Esophagus squamous epithelium (tissue), 4 donors: Measurements from ENCODE around the gene DARS1.

Source experiments
- CTCF ChIP-seq, 6 experiments: fragments of 450-650 bp in 4 of 6; fragments of 200-600 bp in 2 of 6; sonication (generic) in 2 of 6; IDR thresholded peaks; one replicate each; pipeline ENCODE4 v1.5.1; 2016 to 2019; ENCODE audit warnings: antibody characterized with exemption in 6 of 6, mild to moderate bottlenecking in 4 of 6, moderate library complexity in 4 of 6
- POLR2A ChIP-seq, 4 donors: fragments of 450-650 bp; IDR thresholded peaks; one replicate each; pipeline ENCODE4 v1.6.1; 2017; ENCODE audit warnings: antibody characterized with exemption in 4 of 4, mild to moderate bottlenecking in 4 of 4, moderate library complexity in 3 of 4

GRCh38 chr2:135993421-135993820, 8.0 kb upstream of the DARS1 start:
- no peak for TF ChIP-seq CTCF (IDR thresholded peaks at IDR 0.05)
- no peak for TF ChIP-seq POLR2A (IDR thresholded peaks at IDR 0.05)
